HG03064 (cell line): Measurements from ENCODE around the gene UTP14C.
"Not testable (repeated sequence)": the region's sequence is repeated elsewhere in the genome, so short reads cannot be mapped to it uniquely, and the experiment has no call there.

ENCODE experiments used
- ATAC-seq: cut with Tn5 transposase; IDR thresholded peaks from one replicate; pipeline ENCODE4 v1.9.1; 2021; ENCODE audit warnings: low read depth; ENCODE audit not compliant: unreplicated experiment

UTP14C gene

GRCh38 chr13:52024481-52024880, at the start of gene UTP14C:
TSS of gene UTP14C (plus strand) at chr13:52024691. CDS start at chr13:52028805, 4,114 bp downstream.
- ATAC-seq: no peak

- ATAC-seq: no peak
These were observed 48.1 kb upstream of the UTP14C start for GRCh38 chr13:51976423-51976822.

GRCh38 chr13:51976890-51977289, 47.6 kb upstream of the UTP14C start:
- ATAC-seq: no peak

GRCh38 chr13:51977625-51978024, 46.9 kb upstream of the UTP14C start:
- no peak for ATAC-seq

- no peak for ATAC-seq
These were observed 45.5 kb upstream of the UTP14C start for GRCh38 chr13:51978796-51979556.

GRCh38 chr13:51980908-51981307, 43.6 kb upstream of the UTP14C start:
- ATAC-seq: no peak

- no peak for ATAC-seq
These were observed 43.1 kb upstream of the UTP14C start for GRCh38 chr13:51981355-51981754.

- ATAC-seq: not testable (repeated sequence)
These were observed 41.2 kb upstream of the UTP14C start for GRCh38 chr13:51983292-51983691.

- not testable (repeated sequence) for ATAC-seq
These were observed 39.6 kb upstream of the UTP14C start for GRCh38 chr13:51984904-51985303.

GRCh38 chr13:51988988-51989618, 35.4 kb upstream of the UTP14C start:
- ATAC-seq: no peak

- no peak for ATAC-seq
These were observed 30.8 kb upstream of the UTP14C start for GRCh38 chr13:51993713-51994112.

- ATAC-seq: no peak
These were observed 28.6 kb upstream of the UTP14C start for GRCh38 chr13:51995677-51996551.

- ATAC-seq: no peak
These were observed 27.9 kb upstream of the UTP14C start for GRCh38 chr13:51996641-51997040.

GRCh38 chr13:51997186-51997585, 27.3 kb upstream of the UTP14C start:
- ATAC-seq: no peak

GRCh38 chr13:51997641-51998330, 26.7 kb upstream of the UTP14C start:
- ATAC-seq: no peak

GRCh38 chr13:51998723-51999509, 25.6 kb upstream of the UTP14C start:
- no peak for ATAC-seq

- no peak for ATAC-seq
These were observed 25.0 kb upstream of the UTP14C start for GRCh38 chr13:51999510-51999911.

GRCh38 chr13:51999921-52000320, 24.6 kb upstream of the UTP14C start:
- ATAC-seq: no peak

GRCh38 chr13:52001120-52001731, 23.3 kb upstream of the UTP14C start:
- ATAC-seq: no peak
